ENCODE results near the gene FLT3LG.

Gene FLT3LG

GRCh38 chr19:49473868-49474541 is at the start of gene FLT3LG:
Gene FLT3LG, plus strand, starts transcription at chr19:49474215. Its CDS starts 425 bp downstream, at chr19:49474640.
- peak; percentile 72 for DNase-seq (ENCODE audit: low spot score)

GRCh38 chr19:49425178-49425577 is 48.8 kb upstream of the FLT3LG start, which contains the start of gene GFY:
Gene GFY, plus strand, starts transcription at chr19:49425388. Its CDS starts 1,043 bp downstream, at chr19:49426431.
- DNase-seq (ENCODE audit: low spot score), result no peak

- peak; percentile 61 for DNase-seq (ENCODE audit: low spot score)
These were observed 48.0 kb upstream of the FLT3LG start for GRCh38 chr19:49425922-49426592.

- no peak for DNase-seq (ENCODE audit: low spot score)
These were observed 46.7 kb upstream of the FLT3LG start for GRCh38 chr19:49427339-49427738.

GRCh38 chr19:49427855-49428546 is 46.0 kb upstream of the FLT3LG start:
- no peak for DNase-seq (ENCODE audit: low spot score)

GRCh38 chr19:49428547-49429451 is 45.2 kb upstream of the FLT3LG start:
- no peak for DNase-seq (ENCODE audit: low spot score)

GRCh38 chr19:49430172-49430677 is 43.8 kb upstream of the FLT3LG start:
- DNase-seq (ENCODE audit: low spot score), result no peak

- no peak for DNase-seq (ENCODE audit: low spot score)
These were observed 43.2 kb upstream of the FLT3LG start for GRCh38 chr19:49430678-49431329.

GRCh38 chr19:49431330-49431749 is 42.7 kb upstream of the FLT3LG start:
- no peak for DNase-seq (ENCODE audit: low spot score)

GRCh38 chr19:49432141-49433073 is 41.6 kb upstream of the FLT3LG start:
- DNase-seq (ENCODE audit: low spot score), result no peak

- DNase-seq (ENCODE audit: low spot score), result no peak
These were observed 40.6 kb upstream of the FLT3LG start for GRCh38 chr19:49433240-49433901.

GRCh38 chr19:49434907-49435583 is 39.0 kb upstream of the FLT3LG start:
- DNase-seq (ENCODE audit: low spot score), result no peak

GRCh38 chr19:49435670-49436069 is 38.3 kb upstream of the FLT3LG start:
- no peak for DNase-seq (ENCODE audit: low spot score)

- DNase-seq (ENCODE audit: low spot score), result no peak
These were observed 37.5 kb upstream of the FLT3LG start for GRCh38 chr19:49436381-49437017.

GRCh38 chr19:49437231-49437630 is 36.8 kb upstream of the FLT3LG start:
- DNase-seq (ENCODE audit: low spot score), result no peak

- DNase-seq (ENCODE audit: low spot score), result no peak
These were observed 35.8 kb upstream of the FLT3LG start for GRCh38 chr19:49438261-49438660.

GRCh38 chr19:49439836-49440235 is 34.2 kb upstream of the FLT3LG start:
- DNase-seq (ENCODE audit: low spot score), result no peak

GRCh38 chr19:49440439-49441209 is 33.4 kb upstream of the FLT3LG start:
- DNase-seq (ENCODE audit: low spot score), result no peak

All from LoVo (cell line).